ENCODE results near the gene SPIN1. TPM values are rescaled to one million over a fixed set of nuclear protein-coding genes. Genes with fewer than 3 reads are reported as not detected.
A peak's percentile ranks its signal among the peaks of the same experiment; 100 is the strongest.
"Not testable (repeated sequence)": the region's sequence is repeated elsewhere in the genome, so short reads cannot be mapped to it uniquely, and the experiment has no call there.

The SPIN1 gene
- polyA plus RNA-seq (ENCODE audit: insufficient read length), result 204 TPM
- long read RNA-seq, donor 1, full-length matches to known transcripts, result 27 of 59 reads
- long read RNA-seq, donor 1, partial matches to known transcripts, result 32 of 59 reads
- long read RNA-seq, donor 1, other reads (novel, unspliced or antisense), result 0 of 59 reads
- long read RNA-seq, donor 2, full-length matches to known transcripts, result 40 of 78 reads
- long read RNA-seq, donor 2, partial matches to known transcripts, result 31 of 78 reads
- long read RNA-seq, donor 2, other reads (novel, unspliced or antisense), result 7 of 78 reads
- long read RNA-seq, donor 3, full-length matches to known transcripts, result 23 of 29 reads
- long read RNA-seq, donor 3, partial matches to known transcripts, result 6 of 29 reads
- long read RNA-seq, donor 3, other reads (novel, unspliced or antisense), result 0 of 29 reads
- long read RNA-seq, donor 4, full-length matches to known transcripts, result 1 of 1 reads
- long read RNA-seq, donor 4, partial matches to known transcripts, result 0 of 1 reads
- long read RNA-seq, donor 4, other reads (novel, unspliced or antisense), result 0 of 1 reads
- long read RNA-seq, donor 5, full-length matches to known transcripts, result 19 of 35 reads
- long read RNA-seq, donor 5, partial matches to known transcripts, result 0 of 35 reads
- long read RNA-seq, donor 5, other reads (novel, unspliced or antisense), result 16 of 35 reads
- long read RNA-seq, donor 6, full-length matches to known transcripts, result 27 of 49 reads
- long read RNA-seq, donor 6, partial matches to known transcripts, result 22 of 49 reads
- long read RNA-seq, donor 6, other reads (novel, unspliced or antisense), result 0 of 49 reads
- long read RNA-seq, donor 7, full-length matches to known transcripts, result 49 of 75 reads
- long read RNA-seq, donor 7, partial matches to known transcripts, result 26 of 75 reads
- long read RNA-seq, donor 7, other reads (novel, unspliced or antisense), result 0 of 75 reads
- long read RNA-seq, donor 8, full-length matches to known transcripts, result 11 of 16 reads
- long read RNA-seq, donor 8, partial matches to known transcripts, result 5 of 16 reads
- long read RNA-seq, donor 8, other reads (novel, unspliced or antisense), result 0 of 16 reads

GRCh38 chr9:88388203-88388885 is at the start of gene SPIN1:
Gene SPIN1, plus strand, starts transcription at chr9:88388444. Its CDS starts 38,096 bp downstream, at chr9:88426540.
- DNase-seq, result peak; percentile 68

DNA sequence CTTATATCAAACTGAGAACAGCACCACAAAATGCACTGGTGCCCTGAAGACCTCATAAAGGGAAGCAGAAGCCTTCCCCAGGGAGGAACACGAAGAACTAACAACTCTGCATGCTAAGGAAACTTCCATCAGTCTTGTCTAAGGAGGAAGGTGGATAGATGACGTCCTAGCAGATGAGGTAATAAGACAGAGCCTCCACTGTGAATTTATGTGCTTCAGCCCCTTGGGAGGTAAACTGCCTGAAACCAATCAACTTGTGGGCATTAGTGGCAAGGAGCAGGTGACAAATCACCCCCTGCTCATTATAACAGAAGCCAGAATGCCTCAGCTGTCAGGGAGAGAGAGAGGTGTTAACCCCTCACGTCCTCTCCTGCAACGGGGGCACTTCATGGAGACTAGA is 48.9 kb upstream of the SPIN1 start:
- DNase-seq, result peak; percentile 18

DNA sequence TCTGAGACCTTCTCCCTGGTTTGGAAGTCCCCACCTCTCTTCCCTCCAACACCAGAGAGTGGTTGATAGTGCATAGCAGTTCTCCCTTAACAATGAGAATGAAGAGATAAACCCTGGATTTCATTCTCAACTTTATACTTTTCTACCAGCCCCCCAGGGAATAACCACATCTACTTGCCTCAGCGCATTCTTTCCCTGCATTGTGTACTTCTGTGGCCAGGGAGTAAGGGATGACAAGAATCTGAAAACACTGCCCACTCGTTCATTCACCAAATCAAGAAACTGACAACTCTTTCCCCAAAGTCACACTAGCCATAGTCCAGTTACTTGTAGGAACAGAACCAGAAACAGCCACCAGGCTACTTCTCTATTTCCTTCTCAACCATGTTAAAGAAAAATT is 46.0 kb upstream of the SPIN1 start:
- DNase-seq, result no peak

DNA sequence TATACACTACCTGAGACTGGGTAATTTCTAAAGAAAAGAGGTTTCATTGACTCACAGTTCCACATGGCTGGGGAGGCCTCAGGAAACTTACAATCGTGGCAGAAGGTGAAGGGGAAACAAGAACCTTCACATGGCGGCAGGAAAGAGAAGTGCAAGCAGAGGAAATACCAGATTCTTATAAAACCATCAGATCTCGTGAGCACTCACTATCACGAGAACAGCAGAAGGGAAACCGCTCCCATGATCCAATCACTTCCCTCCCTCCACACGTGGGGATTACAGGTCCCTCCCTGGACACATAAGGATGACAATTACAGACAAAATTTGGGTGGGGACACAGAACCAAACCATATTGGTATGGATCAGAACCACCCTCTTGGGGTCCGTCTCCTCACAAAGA is 44.2 kb upstream of the SPIN1 start:
- no peak for DNase-seq

- DNase-seq, result not testable (repeated sequence)
Observed at GRCh38 chr9:88350354-88350753, 37.9 kb upstream of the SPIN1 start.

DNA sequence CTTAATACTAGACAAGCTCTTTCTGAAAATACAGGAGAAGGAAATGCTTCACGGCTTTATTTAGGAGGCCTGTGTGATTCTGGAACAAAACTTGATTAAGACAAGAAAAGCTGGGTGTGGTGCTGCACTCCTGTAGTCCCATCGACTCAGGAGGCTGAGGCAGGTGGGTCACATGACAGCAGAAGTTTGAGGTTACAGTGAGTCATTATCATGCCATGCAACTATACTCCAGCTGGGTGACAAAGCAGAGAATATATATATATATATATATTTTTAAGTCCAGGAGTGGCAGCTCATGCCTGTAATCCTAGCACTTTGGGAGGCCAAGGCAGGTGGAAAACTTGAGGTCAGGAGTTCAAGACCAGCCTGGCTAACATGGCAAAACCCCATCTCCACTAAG is 33.1 kb upstream of the SPIN1 start:
- no peak for DNase-seq

DNA sequence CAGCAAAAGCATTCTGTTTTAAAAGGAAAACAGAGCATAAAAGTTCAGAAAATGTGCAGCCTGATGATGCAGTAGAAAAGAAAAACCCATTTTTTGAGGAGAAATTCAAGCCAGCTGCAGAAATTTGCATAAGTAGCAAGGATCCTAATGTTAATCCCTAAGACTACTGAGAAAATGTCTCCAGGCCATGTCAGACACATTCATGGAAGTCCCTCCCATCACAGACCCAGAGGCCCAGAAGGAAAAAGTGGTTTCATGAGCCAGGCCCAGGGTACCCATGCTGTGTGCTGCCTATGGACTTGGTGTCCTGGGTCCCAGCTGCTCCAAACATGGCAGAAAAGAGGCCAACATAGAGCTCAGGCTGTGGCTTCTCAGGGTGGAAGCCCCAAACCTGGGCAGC is 31.0 kb upstream of the SPIN1 start:
- not testable (repeated sequence) for DNase-seq

DNA sequence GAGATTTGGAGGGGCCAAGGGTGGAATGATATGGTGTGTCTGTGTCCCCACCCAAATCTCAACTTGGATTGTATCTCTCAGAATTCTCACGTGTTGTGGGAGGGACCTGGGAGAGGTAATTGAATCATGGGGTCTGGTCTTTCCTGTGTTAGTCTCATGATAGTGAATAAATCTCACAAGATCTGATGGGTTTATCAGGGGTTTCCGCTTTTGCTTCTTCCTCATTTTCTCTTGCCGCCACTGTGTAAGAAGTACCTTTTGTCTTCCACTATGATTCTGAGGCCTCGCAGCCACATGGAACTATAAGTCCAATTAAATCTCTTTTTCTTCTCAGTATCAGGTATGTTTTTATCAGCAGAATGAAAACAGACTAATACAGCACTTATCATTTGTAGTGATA is 29.5 kb upstream of the SPIN1 start:
- no peak for DNase-seq

DNA sequence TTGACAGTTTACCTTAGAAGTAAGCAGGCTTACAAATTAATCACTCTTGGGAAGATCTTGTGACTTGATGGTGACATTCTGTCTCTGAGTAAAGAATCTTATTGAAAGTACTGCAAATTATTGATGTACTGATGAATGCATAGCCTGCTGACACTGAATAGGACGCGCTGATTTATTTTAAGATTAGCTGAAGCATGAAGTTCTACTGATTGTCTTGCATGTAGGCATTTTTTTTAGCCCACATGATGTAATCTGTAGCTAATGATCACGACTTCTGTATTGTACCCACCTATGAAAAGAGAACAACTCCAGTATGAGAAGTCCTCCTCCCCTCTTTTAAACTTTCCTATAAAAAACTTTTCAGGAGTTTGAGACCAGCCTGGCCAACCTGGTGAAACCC is 28.3 kb upstream of the SPIN1 start:
- no peak for DNase-seq

DNA sequence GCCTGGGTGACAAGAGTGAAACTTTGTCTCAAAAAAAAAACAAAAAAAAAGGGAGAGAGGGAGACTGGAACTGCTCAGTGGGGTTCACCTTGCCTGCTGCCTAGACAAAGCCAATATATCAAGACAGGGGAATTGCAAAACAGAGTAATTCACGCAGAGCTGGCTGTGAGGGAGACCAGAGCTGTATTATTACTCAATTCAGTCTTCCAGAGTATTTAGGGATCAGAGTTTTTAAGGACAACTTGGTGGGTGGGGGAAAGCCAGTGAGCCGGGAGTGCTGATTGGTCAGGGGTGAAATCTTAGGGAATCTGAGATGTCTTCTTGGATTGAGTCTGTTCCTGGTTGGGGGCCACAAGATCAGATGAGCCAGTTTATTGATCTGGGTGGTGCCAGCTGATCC is 25.6 kb upstream of the SPIN1 start:
- no peak for DNase-seq

DNA sequence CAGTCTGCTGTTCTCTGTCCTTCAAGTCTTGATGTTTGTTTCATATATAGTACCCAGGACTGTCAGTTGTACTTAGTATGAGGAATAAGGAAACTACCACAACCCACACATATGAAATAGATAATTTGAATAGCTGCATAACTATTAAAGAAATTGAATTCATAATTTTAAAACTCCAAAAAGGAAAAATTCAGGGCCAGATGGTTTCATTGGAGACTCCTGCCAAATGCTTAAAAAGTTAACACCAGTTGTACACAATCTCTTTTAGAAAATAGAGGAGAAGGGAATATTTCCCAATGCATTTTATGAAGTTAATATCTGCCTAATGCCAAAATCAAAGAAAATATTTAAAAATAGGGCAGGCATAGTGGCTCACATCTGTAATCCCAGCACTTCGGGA is 24.6 kb upstream of the SPIN1 start:
- DNase-seq, result no peak

- DNase-seq, result no peak
Observed at GRCh38 chr9:88364706-88365105, 23.5 kb upstream of the SPIN1 start.

DNA sequence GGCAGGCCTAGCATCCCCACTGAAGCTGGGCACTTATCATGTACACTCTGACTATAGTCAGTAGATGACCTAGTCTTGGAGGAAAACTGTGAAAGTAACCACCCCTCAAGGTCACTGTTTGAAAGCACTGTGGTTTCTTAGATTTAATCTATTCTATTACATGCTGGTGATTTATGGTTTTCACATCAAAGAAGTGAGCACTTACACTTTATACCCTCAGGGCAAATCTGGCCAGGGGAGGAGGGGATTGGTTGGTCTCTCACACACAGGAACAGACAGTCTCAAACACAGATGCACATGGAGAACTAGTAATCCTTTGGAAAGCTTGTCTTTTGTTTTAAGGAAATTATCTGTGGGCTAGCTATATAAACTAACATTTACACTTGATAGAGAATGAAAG is 17.9 kb upstream of the SPIN1 start:
- no peak for DNase-seq

GRCh38 chr9:88372103-88372654 is 16.1 kb upstream of the SPIN1 start:
- no peak for DNase-seq

DNA sequence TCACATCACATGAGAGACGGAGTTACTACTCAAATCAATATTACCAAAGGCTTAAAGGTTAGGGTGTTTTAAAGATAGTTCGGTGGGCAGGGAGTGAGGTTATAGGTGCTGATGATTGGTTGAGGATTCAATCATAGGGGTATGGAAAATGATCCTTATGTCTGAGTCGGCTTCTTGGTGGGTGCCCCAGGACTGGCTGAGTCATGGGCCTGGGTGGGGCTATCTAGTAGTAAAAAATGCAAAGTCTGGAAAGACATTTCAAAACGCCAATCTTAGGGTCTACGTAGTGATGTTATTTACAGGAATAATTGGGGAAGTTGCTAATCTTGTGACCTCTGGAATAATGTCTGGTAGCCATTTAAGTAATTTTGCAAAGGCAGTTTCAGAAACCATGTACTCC is 15.2 kb upstream of the SPIN1 start:
- DNase-seq, result no peak

DNA sequence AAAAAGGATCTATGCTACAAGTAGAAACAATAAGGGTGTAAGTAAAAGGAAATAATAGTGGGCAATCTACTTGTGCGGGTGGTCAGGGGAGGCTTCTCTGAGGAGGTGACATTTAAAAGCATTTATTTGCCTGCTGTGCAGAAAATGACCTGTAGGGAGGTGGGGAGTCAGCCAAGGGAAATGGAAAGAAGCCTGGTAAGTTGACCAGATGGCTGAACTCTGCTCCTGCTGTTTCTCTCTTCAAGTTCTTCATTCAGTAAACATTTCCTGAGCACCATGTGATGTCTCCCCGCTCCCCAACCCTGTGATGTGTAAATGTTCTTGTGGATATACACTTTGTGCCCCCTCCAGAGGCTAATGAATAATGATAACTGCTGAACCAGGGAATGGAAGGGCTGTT is 9.9 kb upstream of the SPIN1 start:
- no peak for DNase-seq

- DNase-seq, result no peak
Observed at GRCh38 chr9:88379352-88379751, 8.9 kb upstream of the SPIN1 start.

DNA sequence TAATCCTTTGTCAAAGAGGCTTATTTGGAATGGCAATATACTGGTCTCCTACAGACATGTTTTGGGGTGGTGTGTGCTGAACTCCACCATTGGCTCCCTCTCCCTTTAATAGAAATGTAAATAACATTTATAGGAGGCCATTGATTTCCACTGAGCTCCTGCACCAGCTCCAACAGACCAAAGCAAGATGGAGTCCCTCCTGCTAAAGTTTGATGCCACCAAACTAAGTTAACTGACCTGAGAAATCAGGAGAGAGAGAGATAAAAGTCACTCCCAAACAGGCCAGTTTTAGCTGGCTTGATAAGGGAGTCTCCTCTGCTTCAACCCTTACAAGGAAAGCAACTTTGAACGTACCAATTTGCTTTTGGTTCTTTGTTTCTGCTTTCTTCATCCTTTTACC is 8.1 kb upstream of the SPIN1 start:
- DNase-seq, result no peak

DNA sequence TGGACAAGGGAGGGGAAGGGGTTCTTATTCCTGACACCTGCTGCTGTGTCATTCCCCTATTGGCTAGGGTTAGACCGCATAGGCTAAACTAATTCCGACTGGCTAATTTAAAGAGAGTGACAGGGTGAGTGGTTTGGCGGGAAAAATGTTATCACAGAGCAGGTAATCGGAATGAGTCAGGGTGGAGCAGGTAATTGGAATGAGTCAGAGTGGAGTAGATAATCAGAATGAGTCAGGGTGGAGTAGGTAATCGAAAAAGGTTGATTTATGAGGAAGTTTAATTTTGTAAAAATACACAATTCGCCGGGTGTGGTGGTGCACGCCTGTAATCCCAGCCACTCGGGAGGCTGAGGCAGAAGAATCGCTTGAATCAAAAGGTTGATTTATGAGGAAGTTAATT is 6.9 kb upstream of the SPIN1 start:
- not testable (repeated sequence) for DNase-seq

GRCh38 chr9:88383176-88383575 is 5.1 kb upstream of the SPIN1 start:
- DNase-seq, result no peak

DNA sequence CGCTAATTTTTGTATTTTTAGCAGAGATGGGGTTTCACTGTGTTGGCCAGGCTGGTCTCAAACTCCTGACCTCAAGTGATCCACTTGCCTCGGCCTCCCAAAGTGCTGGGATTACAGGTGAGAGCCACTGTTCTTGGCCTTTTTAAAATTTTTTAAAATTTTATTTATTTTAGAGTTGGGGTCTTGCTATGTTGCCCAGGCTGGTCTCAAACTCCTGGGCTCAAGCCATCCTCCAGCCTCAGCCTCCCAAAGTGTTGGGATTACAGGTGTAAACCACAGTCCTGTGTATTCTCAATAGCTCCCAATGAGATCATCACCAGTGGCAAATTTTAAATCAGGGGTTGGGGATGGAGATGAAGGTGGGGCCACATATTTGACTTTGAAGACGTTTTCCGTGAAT is 2.1 kb upstream of the SPIN1 start:
- not testable (repeated sequence) for DNase-seq

GRCh38 chr9:88387036-88387551 is 1.1 kb upstream of the SPIN1 start:
- DNase-seq, result peak; percentile 54
